Measurements from ENCODE around the gene SSH2.
"Not testable (repeated sequence)": the region's sequence is repeated elsewhere in the genome, so short reads cannot be mapped to it uniquely, and the experiment has no call there.

Gene SSH2

DNA sequence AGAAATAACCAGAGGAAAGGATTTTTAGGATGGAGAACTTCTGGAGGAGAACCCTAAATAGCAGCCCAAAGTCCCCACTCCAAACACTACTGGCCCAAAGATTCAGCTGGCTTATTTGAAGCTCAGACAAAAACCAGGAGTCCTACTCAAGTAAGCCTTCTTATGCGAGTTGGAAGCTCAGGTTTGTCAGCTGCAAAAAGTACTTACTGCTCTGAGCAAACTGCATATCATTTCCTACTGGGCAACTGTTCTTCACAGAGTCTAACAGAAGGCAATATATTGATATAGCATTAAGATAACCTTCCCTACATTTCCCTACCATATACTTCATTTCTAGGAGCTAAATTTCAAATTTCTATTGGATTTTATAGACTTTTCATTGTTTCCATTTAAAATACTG lies 231.2 kb downstream of the SSH2 start:
- DNase-seq, result no peak

DNA sequence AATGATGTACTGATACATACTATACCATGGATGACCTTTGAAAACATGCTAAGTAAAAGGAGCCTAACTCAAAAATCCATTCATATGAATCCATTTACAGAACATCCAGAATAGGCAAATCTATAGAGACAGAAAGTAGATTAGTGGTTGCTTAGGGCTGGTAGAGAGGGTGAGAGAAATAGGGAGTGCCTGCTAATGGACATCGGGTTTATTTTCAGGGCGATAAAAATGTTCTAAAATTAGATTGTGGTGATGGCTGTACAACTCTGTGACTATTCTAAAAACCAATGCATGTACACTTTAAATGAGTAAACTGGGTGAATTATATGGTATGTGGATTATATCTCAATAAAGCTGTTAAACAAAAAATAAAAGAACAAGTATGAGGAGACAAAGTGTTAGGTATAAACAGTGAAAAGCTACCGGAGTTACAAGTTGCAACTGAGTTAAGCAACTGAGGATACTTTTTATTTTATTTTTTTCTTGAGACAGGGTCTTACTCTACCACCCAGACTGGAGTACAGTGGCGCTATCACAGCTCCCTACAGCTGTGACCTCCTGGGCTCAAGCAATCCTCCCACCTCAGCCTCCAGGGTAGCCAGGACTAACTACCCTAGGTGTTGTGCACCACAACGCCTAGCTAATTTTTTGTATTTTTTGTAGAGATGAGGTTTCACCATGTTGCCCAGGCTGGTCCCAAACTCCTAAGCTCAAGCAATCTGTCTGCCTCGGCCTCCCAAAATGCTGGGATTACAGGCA lies 231.8 kb downstream of the SSH2 start:
- DNase-seq, result no peak

DNA sequence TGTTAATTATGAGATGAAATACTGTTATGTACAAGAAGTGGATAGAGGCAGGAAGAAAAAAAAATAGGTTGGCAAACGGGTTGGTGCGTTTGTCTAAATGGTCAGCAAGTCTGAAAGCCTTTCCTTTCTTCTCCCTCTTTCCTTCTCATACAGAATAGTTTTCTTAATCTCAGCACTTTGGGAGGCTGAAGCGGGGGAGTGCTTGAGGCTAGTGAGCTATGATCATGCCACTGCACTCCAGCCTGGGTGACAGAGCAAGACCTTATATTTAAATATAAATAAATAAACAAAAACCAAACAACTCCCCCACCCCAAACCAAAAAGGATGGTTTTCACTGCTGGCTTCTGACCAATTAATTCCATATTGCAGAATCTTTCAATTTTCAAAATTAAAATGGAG lies 232.7 kb downstream of the SSH2 start:
- no peak for DNase-seq

DNA sequence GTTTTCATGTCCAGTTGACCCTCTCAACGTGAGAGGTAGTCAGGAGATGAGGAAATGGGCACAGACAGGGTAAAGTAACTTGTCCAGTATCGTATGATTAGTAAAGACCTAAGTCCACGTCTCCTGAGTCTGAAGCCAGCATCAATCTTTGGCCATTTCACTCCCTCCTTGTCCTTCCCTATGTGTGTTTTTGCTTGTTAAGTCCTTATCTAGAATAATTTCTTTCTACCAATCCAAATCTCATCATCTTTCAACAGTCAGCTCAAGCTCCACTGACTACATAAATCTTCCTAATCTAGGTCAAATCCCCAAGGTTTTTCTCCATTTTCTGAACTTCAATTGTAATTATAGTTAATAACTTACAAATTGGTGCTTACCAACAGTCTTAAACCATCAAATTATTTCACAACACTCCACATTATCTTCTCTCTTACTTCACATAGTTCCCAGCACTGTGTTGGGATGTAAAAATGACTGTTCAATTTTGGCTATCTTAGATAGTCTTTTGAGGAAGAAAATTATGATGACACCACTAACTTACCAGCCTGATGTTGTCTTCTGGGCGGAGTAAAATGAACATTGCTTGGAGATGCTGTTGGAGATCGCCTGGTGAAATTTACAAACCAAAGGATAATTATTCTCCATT lies 235.0 kb downstream of the SSH2 start:
- no peak for DNase-seq

DNA sequence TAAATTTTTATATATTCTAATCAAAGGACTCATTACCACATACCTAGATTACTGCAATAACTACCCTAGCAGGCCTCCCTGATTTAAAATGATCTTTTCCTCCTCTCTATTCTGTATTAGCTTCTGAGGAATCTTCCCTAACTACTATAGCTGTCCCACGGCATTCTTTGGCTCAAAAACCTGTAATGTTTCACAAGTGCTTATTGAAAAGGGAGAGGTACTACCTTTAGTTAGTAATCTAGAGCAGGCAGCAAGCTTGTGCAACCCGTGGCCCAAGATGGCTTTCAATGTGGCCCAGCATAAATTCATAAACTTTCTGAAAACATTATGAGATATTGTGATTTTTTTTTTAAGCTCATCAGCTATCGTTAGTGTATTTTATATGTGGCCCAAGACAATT lies 236.3 kb downstream of the SSH2 start:
- DNase-seq, result no peak

DNA sequence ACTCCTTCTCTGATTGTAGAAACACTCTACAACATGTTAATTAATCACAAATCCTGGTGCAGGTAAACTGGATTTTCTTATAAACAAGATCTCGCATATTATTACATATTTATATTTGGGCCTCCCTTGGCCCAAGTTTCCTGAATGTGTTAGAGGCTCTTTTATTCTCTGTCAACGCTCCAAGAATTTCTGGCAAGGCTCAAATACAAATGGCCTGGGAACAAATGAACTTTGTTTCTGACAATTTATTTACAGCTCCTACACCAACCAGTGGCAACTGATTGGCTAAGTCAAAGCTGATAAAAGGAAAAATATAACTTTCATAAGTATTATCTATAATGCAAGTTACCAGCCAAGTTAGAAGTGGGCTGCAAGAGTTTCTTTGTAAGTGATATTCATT lies 242.4 kb downstream of the SSH2 start:
- DNase-seq, result no peak

DNA sequence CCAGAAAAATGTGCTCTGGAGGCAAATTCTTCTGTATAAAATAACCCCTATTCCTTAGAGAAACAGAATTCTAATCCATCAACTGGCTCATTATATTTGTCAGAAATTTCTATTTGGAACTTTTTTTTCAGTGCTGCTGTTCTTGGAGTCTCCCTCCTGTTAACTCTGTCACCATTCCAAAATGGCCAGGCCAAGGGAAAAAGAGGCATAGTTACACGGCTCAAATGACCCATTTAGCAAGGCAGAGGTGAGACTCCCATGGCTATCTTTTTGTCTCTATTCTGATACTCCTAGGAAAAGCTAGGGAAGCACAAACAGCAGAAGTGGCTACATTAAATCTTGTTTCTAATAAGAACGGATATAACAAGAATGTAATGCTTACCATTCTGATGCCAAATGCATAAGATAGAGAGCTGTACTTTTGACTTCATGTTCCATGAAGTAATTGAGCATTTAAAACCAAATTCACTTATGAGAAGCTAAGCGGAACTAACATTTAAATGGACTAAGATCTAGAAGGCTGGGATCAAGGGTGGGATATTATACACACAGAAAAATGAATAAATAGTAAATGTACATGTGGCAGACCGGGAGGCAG lies 242.9 kb downstream of the SSH2 start:
- DNase-seq, result no peak

DNA sequence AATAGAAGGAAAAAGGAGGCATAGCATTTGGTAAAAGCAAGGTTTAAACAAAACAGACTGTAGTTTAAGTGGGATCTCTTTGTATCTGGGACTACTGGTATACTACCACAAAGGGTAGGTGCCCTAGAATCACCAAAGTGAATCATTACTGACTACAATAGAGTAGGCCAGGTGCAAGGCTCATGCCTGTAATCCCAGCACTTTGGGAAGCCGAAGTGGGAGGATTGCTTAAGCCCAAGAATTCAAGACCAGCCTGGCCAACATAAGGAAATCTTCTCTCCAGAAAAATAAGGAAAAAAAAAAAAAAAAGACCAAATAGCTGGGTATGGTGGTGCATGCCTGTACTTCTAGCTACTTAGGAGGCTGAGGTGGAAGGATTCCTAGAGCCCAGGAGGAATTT lies 246.5 kb downstream of the SSH2 start:
- no peak for DNase-seq

DNA sequence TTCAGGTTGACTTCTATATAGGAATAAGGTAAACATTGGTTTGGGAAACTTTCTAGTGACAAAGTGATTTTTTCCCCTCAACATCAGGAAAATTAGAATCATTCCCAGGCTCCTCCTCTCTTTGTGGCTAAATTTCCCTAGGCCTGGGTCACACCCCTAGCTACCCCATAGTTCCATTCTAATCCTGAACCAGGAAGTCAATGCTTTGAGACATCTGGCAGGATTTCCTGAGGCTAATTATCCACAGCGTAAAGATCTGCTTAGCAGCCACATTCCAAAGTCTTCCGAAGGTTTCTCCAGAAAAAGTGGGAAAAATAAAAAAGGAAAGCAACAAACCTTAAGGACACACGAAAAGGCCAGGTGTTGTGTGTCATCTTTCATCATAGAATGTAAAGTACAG lies 247.0 kb downstream of the SSH2 start:
- DNase-seq, result no peak

DNA sequence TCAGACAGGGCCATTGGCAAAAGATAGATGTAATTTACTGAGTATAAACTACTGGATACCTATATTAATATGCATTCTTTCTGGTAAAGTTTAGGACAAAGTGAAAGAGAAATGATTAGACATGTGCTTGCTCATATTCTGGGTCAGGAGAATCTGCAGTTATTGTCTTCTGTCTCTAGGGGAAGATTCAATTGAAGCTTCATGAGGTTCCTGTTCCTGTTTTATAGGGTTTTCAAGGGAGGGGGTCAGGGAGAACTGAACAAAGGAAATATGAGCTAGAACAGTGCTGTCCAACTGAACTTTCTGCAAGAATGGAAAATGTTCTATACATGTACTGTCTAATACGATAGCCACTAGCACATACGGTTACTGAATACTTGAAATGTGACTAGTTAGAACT lies 248.0 kb downstream of the SSH2 start:
- DNase-seq, result no peak

DNA sequence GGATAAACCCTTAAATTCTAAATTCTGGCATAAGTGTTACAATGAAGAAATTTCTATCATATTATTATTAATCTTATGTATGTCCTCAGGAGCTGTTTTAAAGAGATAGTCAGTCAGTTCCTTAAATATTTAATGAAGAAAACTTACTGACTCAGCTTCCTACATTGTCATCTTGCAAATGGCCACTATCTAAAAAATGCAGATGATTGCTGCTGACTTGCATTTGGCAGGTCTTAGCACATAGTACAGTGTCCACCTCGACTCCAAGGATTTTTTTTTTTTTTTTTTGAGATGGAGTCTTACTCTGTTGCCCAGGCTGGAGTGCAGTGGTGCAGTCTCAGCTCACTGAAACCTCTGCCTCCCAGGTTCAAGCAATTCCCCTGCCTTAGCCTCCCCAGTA lies 252.2 kb downstream of the SSH2 start:
- no peak for DNase-seq

DNA sequence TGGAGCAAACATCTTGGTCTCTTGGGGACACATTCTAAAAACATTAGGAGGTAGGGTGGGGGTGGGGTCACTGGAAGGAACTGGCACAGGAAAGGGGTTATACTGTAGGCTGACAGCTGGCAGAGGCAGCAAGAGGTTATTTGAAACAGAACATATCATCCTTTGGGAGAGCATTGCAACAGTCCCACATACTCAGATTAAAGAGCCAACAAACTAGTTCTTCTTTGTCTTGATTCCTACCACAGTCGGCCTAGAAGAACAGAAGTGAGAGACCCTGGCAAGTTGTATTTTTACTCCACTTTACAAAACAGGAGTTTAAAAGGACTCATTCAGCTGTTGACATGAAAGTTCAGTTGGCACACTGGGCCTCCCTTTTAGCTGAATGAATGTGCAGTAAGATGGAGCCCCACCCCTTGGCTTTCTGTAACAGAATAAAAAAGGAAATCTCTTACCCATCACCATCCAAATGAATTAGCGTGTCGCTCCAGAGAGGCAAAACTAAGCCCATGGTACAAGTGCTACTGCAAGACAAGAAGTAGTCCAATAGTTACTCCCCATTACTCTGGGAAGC lies 252.7 kb downstream of the SSH2 start:
- no peak for DNase-seq

DNA sequence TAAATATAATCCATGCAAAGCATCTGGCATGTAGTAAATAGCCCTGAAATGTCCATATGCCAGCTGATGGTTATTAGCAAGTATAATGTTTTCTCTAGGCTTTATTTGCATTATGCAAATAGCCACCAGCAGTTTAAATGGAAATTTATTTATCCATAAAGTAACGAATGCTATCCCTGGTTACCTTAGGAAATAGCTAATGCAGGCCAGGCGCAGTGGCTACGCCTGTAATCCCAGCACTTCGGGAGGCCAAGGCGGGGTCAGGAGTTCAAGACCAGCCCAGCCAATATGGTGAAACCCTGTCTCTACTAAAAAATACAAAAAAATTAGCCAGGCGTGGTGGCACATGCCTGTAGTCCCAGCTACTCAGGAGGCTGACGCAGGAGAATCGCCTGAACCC lies 254.1 kb downstream of the SSH2 start:
- not testable (repeated sequence) for DNase-seq

DNA sequence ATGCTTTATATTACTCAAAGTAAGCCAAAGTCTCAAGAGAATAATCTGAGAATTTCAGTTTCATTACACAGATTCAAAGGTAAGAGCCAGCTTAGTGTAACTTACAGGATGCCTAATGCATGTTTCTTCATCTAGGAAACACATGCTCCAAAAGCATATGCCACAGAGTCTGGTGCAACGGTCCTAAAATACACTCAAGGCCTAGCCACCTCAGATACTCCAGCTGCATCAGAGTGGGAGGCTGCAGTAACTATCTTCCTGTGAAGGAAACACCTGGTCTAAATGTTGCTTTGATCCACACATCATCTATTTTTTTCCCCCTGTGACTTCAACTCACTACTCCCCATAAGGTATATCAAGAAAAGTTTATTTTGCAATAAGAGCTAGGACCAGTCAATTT lies 255.7 kb downstream of the SSH2 start:
- no peak for DNase-seq

DNA sequence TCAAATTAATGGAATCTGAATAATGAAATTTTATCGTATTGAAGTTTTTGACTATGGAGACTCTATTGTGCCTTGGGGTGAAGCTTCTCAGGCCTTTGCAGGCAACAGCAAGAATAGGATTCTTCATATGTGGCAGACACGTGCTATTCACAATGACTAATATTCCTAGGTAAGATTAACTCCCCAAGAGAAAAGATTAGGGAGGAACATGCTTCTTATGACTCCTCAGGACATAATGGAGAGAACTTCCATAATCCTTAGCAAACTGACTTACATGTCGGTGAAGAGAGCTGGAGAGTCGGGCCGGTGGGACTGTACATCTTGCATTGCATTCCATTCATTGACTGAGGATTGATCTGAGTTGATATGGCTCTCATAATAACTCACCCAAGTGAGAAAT lies 258.4 kb downstream of the SSH2 start:
- DNase-seq, result no peak

DNA sequence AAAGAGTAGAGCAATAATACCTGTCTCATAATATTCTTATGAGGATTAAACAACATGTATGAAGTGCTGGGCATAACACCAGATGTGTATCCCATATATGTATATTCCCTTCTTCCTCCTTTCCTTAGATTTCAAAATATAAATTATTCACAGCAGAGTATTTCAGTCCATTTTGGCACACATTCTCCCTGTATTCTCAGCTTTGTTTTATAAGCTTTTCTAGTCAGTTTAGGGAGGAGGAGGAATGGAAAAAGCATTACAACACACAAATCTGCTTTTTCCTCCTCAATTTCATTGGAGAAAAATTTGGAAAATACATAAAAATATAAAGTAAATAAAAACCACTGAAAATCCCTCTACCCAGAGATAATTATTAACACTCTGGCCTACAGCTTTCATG lies 260.8 kb downstream of the SSH2 start:
- no peak for DNase-seq

DNA sequence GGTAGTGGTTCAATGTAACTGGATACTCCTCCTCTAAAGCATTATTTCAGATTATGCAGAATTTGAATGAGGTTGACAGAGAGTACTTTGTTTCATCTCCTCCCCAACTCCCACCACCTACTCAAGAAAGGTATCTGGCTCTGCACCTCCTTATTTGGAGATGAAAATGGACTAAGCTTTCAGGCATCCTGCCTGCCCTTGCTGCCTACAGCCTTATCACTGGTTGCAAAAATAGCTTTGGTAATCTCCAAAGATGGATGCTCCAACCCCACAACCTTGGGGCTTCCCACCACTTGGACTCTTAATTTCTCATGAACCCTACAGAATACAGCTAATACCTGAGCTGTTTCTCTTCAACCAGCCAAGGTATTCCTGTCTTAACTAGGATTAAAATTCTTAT lies 262.1 kb downstream of the SSH2 start:
- no peak for DNase-seq

DNA sequence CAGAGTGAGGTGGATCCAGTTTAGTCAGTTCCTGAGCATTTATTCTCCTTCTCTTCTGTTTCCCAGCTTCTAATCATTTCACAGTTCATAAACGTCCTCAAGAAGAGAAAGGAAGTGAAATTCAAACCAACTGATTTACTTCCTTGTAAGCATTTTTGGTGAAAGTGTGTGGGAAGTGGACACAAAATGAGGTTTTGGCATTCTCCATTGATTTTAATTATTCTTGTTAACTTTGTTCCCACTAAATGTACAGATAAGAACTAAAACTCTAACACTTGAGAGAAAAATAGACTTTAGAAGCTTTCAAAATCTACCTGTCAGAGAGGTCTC lies 264.6 kb downstream of the SSH2 start:
- DNase-seq, result no peak

DNA sequence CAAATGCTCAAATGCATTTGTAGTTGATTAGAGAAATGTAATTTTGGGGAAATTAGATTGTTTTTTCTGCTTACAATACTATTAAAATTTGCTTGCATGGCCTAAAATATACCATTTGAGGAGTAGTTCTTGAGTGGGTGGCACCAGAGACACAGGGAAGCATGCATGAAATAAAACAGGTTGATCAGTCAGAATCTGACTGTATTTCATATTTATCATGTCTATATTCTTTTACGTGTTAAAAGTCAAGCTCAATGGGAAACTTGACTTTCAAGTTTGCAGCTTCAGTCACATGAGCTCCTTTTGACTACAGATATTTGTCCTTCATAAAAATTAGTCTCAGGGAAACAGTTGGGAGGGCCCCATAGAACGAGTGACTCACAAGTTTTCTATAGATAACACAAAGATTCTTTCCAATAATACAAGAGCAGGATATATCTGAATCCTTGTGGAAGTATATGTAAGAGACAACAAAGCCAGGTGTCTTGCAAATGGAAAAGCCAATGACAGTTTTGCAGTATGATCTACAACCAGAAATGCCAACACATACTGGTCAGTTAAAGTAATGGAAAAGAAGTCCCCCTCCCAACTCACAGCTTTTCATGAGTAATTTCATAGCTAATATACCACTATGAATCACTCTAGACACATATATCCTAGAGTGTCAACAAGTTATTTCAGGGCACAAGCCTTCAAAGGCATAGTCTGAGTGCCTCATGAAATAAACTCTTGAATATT lies 265.1 kb downstream of the SSH2 start:
- no peak for DNase-seq

DNA sequence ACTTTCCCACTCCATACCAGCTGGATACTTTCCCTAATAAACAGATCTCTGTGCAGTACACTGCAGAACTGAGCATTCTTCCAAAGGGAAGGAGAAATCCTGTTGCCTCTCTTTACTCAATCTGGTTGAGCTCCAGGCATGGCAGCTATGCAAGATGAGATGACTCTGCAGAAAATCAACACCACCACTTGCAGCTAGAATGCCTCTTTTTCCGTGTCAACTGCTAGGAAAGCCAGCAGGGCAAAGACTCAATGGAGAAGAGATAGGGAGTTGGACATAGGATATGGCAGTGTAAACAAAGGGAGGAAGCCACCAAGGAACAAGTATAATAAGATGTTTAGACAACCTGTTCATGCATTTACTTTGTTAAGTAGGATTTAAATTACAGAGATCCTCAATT lies 266.9 kb downstream of the SSH2 start:
- peak; percentile 57 for DNase-seq

DNA sequence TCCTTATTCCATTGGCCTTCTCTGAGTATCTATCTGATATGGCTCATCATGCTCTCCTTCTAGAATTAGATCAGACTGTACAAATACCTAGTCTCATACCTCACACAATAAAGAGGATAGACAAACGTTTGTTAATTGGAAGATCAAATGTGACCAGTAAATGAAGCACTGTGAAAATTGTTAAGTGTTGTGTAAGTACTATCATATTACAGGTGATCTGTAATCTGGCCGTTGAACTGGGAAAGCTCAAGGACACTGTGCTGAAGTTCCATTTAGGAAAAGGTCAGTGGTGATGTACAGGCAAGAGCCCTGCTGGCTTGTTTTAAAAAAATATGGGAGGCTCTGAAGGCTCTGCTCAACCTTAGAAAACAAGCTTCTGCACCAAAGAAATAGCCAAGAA lies 268.8 kb downstream of the SSH2 start:
- DNase-seq, result no peak

DNA sequence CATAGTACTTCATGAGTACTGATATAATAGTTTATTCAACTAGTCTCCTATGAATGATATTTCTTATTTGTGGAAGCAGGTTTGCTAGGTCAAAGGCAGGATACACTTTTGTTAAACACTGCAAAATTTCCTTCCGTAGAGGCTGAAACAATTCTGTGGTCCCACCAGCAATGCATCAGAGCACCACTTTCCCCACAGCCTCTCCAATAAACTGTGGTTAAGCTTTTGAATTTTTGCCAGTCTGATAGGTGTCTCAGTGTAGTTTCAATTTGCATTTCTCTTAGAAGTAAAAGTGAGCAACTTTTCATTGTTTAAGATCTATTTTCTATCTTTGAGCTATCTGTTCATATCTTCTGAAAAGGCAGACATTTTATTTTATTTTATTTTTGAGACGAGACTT lies 270.9 kb downstream of the SSH2 start:
- DNase-seq, result no peak

DNA sequence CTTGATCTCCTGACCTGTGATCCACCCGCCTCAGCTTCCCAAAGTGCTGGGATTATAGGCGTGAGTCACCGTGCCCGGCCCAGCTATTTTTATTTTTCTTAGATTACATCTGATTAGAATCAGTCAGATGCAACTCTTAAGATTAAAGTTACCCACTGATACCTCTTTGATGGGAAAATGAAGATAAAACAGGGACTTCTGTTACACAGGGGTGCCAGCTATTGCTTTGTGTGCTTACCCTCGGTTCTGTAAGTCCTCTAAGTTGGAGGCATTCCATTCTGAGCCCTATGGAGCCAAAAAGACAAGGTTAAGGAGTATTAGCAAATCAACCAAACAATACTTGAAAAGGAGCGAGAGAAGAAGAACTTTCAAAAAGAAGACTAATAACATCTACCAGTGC lies 274.7 kb downstream of the SSH2 start:
- no peak for DNase-seq
